ENCODE results near the gene NTSR1.

The NTSR1 gene

DNA sequence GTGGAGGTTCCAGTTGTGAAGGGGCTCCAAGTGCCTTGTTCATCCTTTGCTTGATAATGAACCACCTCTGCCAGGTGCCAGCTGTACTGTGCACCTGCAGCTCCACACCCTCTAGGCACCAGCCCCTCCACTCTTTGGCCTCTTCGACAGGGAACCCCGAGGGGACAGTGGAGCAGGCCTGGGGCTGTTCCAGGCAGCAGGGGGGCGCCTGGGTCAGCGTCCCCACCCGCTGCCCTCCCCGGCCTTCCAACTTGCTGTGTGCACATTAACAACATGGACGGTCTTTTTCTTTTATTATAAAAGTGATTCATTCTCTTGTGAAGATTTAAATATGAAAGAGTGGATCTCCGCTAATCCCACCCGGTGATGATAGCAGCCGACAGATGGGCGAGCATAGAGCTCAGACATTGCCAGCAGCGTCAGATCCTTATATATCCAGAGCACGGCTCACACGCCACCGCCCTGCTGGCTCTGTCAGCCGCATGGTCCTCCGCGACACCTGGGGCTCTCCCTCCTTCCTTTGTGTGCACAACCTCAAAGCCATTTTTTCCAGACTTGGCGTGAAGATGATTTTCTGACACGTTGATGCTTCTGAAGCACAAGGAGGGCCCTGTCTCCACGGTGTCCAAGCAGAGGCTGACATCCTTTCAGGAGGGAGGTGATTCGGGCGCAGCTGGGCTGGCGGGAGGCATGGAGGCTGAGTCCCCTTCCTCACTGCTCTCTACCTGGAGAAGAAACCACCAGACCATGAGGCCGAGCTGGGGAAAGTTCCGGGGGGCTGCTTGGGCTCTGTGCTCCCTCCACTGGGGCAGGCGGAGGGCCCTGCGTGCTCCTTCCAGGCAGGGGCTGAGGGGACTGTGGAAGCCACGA lies 65.4 kb downstream of the NTSR1 start:
- DNase-seq = no peak

DNA sequence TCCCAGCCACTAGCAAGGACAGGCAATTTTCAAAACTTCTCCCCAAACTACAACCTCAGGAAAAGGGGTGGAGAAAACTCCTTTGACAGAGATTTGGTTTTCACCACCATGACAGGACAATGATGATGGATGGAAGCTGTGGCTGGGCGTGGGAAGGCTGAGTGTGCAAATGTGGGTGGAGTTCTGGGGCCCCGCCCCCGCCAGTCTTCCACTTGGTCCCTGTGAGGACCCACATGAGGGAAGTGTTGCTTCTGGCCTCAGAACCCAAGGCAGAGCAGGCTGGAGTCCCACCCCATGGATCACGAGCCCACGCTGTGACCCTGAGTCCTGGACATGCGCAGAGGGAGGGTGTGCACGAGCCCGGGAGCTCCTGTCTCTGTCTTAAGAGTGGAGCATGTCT lies 66.1 kb downstream of the NTSR1 start:
- no peak for DNase-seq

- no peak for DNase-seq
Observed at GRCh38 chr20:62775206-62775605, 66.6 kb downstream of the NTSR1 start.

DNA sequence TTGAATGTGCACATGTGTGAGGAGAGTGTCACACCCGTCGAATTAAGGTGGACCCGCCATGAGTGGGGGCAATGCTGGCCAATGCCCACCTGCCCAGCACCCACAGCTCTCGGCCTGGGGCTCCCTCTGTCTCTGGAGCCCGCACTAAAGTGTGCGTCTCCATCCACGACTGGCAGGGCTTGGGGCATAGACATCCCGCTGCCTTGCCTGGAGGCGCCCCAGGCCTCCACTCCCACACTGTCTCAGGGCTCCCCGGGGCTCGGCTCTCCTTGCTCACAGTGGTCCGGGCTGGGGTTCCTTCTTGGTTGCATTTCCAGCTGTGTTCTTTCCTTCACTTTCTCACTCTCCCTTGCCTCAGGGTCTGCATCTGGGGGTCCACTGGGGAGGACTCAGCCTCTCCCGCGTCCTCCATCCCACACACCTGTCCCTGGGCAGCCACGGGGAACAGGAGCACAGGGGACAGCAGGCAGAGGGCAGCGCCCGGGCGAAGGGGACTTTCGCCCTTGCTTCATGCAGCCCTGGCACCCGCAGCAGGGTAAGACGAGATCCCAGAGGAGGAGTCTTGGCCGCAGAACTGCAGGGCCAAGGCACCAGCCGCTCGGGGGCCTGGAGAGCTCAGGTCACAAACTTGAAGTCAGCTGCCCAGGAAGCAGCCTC lies 67.5 kb downstream of the NTSR1 start:
- DNase-seq = no peak

DNA sequence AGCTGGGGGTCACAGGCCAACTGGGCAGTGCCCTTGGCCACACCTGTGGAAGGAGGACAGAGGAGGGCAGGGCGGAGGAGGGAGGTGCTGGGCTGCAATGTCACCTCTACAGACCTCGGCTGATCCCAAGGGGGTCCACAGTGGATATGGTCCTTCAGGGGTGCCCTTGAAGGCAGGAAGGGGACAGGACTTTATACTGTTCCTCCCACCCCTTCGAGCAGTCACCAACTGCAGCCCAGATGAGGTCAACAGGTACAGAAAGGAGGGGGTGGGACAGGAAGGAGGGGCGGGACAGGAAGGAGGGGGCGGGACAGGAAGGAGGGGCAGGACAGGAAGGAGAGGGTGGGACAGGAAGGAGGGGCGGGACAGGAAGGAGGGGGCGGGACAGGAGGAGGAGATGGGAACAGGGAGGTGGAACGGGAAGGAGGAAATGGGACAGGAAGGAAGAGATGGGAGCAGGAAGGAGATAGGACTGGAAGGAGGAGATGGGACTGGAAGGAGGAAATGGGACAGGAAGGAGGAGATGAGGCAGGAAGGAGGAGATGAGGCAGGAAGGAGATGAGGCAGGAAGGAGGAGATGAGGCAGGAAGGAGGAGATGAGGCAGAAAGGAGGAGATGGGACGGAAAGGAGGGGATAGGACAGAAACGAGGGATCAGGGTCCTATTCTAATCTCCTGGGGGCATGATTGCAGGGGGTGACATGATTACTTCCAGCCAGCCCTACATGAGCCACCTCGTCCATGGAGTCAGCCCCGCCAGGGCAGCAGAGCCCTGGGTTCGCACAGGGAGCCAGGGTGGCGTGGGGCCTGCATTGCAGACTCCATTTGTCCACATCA lies 68.3 kb downstream of the NTSR1 start:
- peak; percentile 71 for DNase-seq

DNA sequence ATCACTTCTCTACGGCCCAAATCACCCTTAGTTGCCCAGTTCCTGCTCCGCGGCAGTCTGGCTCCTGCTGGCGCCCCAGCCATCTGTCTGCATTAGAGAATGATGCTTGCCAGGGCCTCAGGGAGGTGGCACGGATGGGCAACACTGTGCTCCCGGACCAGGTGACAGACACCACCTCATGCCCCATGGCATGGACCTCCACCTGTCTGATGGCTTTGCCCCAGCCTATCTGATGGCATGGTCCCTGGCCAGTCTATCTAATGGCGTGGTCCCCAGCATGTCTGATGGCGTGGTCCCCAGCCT lies 68.8 kb downstream of the NTSR1 start:
- no peak for DNase-seq

DNA sequence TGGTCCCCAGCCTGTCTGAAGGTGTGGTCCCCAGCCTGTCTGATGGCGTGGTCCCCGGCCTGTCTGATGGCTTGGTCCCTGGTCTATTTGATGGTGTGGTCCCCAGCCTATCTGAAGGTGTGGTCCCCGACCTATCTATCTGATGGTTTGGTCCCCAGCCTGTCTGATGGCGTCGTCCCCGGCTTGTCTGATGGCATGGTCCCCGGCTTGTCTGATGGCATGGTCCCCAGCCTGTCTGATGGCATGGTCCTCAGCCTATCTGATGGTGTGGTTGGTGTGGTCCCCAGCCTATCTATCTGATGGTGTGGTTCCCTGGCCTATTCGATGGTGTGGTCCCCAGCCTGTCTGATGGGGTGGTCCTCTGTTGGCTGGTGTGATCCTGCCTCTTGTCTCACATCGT lies 69.4 kb downstream of the NTSR1 start:
- no peak for DNase-seq

DNA sequence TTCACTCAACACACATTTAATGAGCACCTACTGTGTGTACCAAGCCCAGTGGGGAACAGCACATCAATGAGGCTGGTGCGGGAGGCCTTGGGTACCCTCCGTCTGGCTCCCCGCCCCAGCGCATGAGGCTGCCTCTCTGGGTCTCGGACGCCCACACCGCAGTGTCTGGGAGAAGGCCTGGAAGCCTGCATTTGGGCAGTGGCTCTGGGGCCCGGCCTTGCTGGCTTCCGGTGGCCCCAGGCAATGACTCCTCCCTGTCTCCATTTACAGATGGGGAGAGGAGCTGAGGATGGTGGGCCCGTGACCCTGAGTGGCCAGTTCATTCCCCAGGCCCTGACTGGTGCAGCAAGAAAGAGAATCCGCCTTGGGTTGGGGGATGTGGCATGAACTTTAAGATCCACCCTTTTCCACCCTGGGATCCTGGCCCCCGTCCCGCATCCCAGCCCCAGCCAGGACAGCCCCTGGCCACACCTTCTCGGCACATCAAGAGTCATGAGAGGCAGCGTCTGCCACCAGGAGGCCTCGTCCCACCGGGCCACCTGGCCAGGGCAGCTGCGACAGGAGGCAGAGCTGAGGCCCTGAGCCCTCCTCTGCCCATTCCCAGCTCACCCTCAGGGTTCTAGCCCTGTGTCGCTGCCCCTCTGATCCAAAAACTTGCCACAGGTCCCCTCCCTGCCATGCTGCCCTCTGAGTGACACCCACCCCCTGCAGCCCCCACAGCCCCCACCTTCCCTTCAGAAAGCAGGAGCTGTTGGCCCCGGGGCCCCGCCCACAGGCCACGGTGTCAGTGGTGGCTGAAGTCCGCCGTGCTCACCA lies 70.2 kb downstream of the NTSR1 start:
- no peak for DNase-seq

DNA sequence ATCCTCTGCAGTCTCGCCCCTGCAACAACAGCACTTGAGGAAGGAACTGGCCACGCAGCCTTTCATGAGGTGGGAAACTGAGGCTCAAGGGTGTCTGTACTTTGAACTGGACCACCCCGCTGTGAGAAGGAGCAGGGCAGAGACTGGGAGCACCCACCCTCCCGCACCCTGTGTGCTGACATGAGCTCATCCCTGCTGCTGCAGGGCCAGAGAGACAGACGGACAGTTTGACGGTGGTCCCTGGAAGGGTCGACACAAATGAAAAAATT lies 70.7 kb downstream of the NTSR1 start:
- no peak for DNase-seq

GRCh38 chr20:62780204-62780603 lies 71.6 kb downstream of the NTSR1 start:
- DNase-seq = no peak

DNA sequence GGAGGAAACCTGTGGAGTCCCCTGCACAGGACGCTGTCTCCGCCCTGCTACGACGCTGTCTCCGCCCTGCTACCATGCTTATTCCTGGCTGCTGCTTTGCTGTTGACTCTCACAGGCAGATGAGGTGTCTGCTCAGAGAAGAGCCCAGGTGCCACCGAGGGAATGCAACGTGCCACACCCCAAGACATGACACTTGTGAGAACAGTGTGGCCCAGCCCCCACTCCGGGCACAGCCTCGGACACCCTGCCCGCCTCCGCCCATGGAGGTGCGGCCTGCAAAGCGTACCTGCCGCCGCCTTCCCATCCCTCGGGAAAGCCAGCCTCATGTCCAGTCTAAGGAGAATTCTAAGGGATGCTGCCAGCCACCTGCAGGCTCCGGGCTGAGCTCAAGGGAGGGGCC lies 72.1 kb downstream of the NTSR1 start:
- no peak for DNase-seq

- DNase-seq = no peak
Observed at GRCh38 chr20:62782149-62782892, 73.7 kb downstream of the NTSR1 start.

- no peak for DNase-seq
Observed at GRCh38 chr20:62782893-62783278, 74.2 kb downstream of the NTSR1 start.

GRCh38 chr20:62784497-62784896 lies 75.9 kb downstream of the NTSR1 start:
- DNase-seq = no peak

- DNase-seq = no peak
Observed at GRCh38 chr20:62785393-62785792, 76.8 kb downstream of the NTSR1 start.

GRCh38 chr20:62786157-62786556 lies 77.5 kb downstream of the NTSR1 start:
- no peak for DNase-seq

- no peak for DNase-seq
Observed at GRCh38 chr20:62787321-62787720, 78.7 kb downstream of the NTSR1 start.

DNA sequence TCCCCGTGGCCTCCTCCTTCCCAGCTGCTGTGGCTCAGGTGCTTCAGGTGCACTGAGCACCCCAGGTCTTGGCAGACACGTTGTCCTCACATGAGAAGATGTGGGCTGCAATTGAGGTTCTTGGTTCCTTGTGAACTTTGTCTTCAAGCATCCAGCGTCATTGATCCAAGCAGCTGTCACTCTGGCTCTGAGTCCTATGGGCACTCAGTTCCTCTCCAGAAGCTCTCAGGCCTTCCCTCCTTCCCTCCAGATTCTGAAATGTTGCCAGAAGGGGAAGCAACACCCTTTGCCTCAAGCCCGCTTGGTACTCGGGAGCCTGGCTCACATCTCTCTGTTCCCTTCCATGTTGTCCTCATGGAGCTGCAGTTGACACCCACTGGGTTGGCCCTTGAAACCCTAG lies 79.2 kb downstream of the NTSR1 start:
- DNase-seq = no peak

GRCh38 chr20:62788607-62789006 lies 80.0 kb downstream of the NTSR1 start:
- no peak for DNase-seq

- no peak for DNase-seq
Observed at GRCh38 chr20:62790075-62790474, 81.4 kb downstream of the NTSR1 start.

- peak; percentile 66 for DNase-seq
Observed at GRCh38 chr20:62791301-62792181, 82.9 kb downstream of the NTSR1 start.

All from NK-92 treated with Interleukin-12 subunit alpha and Interleukin-12 subunit beta, amount 100 ng/mL, for 24 hours (cell line).